ENCODE results near the gene FCN3. TPM values are rescaled to one million over a fixed set of nuclear protein-coding genes. Genes with fewer than 3 reads are reported as not detected.

FCN3 gene
- total RNA-seq (not detected in 2 replicates), polyA plus RNA-seq (not detected in 2 replicates), polyA minus RNA-seq (not detected in 2 replicates)
- total RNA-seq (2013), result not detected

DNA sequence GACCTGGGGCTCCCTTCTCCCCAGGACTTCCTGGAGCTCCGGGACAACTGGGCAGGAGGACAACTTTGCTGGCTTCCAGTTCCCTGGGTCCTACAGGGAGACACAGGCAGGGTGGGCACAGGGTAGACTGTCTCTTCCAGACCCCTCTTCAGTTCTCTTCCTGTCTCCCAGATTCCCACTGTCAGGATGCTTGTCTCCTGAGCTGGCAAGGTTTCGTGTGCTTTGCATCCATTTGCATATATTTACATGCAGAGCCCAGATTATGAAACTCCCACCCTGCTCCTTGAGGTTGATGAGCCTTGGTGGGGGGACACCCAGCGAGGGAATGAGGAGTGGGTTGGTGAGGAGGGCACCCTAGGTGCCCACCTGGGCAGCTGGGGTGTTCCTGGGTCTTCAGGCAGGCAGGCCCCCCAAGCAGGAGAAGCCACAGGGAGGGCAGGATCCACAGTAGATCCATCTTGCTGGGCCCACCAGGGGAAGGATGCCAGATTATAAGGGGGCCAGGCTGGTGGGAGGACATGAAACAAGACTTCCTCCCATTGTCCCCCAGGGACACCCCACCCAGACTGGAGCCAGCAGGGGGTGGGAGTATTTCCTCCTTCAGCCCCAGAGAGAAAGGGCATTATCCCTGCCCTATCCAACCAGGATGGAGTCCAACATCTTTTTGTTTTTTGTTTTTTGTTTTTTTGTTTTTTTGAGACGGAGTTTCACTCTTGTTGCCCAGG, at the start of gene FCN3:
FCN3 (minus strand) TSS at position 463 of the 725 bp plus-strand sequence; CDS start at position 457, 6 bp downstream.
- peaks cover 14 to 36% of the 10 kb centered on the region in 2 donors for H3K4me1 ChIP-seq (ENCODE audit: control insufficient read depth in 2 of 2, insufficient read depth in 2 of 2, low read length in 2 of 2)
- H3K79me2 ChIP-seq (ENCODE audit: control insufficient read depth, insufficient read depth, low read length), result no peaks in the 10 kb centered on the region
- H3K9me3 ChIP-seq (ENCODE audit: control extremely low read depth in 1 of 3, control insufficient read depth in 2 of 3, insufficient read depth in 1 of 3, low read length in 2 of 3), result no peaks in the 10 kb centered on the region
- POLR2A ChIA-PET, result no interaction called here
- H4K20me1 ChIP-seq (ENCODE audit: control insufficient read depth, insufficient read depth, low read length, poor library complexity, severe bottlenecking), result no peaks in the 10 kb centered on the region
- intact Hi-C loops (cut with micrococcal nuclease), result no loop called here
- H3K27ac ChIP-seq (ENCODE audit: low read length in 2 of 2), result no peak within 1 kb of the TSS
- no peak within 1 kb of the TSS for H2AFZ ChIP-seq (ENCODE audit: insufficient read depth, low read depth, low read length, poor library complexity, severe bottlenecking)
- WGBS (ENCODE audit: insufficient coverage), result 76% methylated on average over 2 of the region's 4 CpGs
- H3K9me3 Mint-ChIP-seq (ENCODE audit: insufficient read depth), result no peaks in the 10 kb centered on the region
- no peak within 1 kb of the TSS for H3K4me3 Mint-ChIP-seq
- no peak within 1 kb of the TSS for H3K9ac ChIP-seq (ENCODE audit: low read length)
- CTCF ChIA-PET, result interaction anchor here (1.0 to 1.4 kb wide), 4 partner anchors 12 to 263 kb away, joined by 3 to 7 read pairs (median 4); no protein-coding TSS in a partner anchor
- DNase-seq (no peak), ATAC-seq (ENCODE audit: low read depth) (no peak)
- peaks cover 26% of the 10 kb centered on the region for H3K4me1 Mint-ChIP-seq
- no peak within 1 kb of the TSS for H3K4me3 ChIP-seq (ENCODE audit: control extremely low read depth in 1 of 5, extremely low read depth in 1 of 5, insufficient read depth in 1 of 5, low read depth in 2 of 5, low read length in 4 of 5)
- H3K36me3 ChIP-seq (replicated peaks in 1 of 2; ENCODE audit: control extremely low read depth in 1 of 2, control insufficient read depth in 1 of 2, extremely low read depth in 1 of 2, insufficient read depth in 2 of 2, low read length in 1 of 2), result no peaks in the 10 kb centered on the region
- no peak within 1 kb of the TSS for H3K4me2 ChIP-seq (replicated peaks; ENCODE audit: low read depth, low read length, poor library complexity, severe bottlenecking)
- no peaks in the 10 kb centered on the region for H3K27me3 ChIP-seq (replicated peaks in 1 of 4; ENCODE audit: control extremely low read depth in 1 of 4, control insufficient read depth in 3 of 4, insufficient read depth in 4 of 4, low read length in 3 of 4)
- H3K27me3 Mint-ChIP-seq, result no peaks in the 10 kb centered on the region
- no peak for TF ChIP-seq EZH2 (IDR thresholded peaks at IDR 0.05; ENCODE audit: borderline replicate concordance, insufficient read depth, low read depth, low read length, poor library complexity, severe bottlenecking)
- TF ChIP-seq, protein P1, sequence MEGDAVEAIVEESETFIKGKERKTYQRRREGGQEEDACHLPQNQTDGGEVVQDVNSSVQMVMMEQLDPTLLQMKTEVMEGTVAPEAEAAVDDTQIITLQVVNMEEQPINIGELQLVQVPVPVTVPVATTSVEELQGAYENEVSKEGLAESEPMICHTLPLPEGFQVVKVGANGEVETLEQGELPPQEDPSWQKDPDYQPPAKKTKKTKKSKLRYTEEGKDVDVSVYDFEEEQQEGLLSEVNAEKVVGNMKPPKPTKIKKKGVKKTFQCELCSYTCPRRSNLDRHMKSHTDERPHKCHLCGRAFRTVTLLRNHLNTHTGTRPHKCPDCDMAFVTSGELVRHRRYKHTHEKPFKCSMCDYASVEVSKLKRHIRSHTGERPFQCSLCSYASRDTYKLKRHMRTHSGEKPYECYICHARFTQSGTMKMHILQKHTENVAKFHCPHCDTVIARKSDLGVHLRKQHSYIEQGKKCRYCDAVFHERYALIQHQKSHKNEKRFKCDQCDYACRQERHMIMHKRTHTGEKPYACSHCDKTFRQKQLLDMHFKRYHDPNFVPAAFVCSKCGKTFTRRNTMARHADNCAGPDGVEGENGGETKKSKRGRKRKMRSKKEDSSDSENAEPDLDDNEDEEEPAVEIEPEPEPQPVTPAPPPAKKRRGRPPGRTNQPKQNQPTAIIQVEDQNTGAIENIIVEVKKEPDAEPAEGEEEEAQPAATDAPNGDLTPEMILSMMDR (IDR thresholded peaks at IDR 0.05), result no peak
- peak within 1 kb of the TSS; percentile 26 for H3K27ac Mint-ChIP-seq

DNA sequence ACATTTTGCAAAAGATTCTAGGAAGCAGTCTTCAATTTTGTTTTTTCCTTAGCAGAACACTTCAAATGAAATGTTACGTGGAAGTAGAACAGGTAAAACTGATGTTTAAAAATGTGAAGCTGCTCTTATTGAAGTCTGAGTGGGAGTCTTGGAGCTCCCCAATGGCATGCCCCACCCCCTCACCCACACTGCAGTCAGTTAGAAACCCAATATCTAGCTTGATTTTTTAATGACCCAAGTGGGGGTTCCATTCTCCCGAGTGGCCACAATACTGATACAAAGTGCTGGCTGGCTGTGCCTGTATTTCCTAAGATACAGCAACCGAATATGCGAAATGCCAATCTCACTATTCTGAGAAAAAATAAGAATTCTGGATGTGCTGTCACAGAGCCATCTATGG, 49.1 kb upstream of the FCN3 start:
- H3K27ac ChIP-seq (ENCODE audit: low read length in 2 of 2), result peak overlapping the region in 1 of 2 donors; percentile 46

More for the DNA sequence above, 49.1 kb upstream of the FCN3 start:
- intact Hi-C loops (cut with micrococcal nuclease), result no loop called here
- no peaks in the 10 kb centered on the region for H3K27me3 ChIP-seq (replicated peaks in 1 of 4; ENCODE audit: control extremely low read depth in 1 of 4, control insufficient read depth in 3 of 4, insufficient read depth in 4 of 4, low read length in 3 of 4)
- no peak overlapping the region for H3K4me3 ChIP-seq (ENCODE audit: control extremely low read depth in 1 of 5, extremely low read depth in 1 of 5, insufficient read depth in 1 of 5, low read depth in 2 of 5, low read length in 4 of 5)
- no peak overlapping the region for H3K4me2 ChIP-seq (replicated peaks; ENCODE audit: low read depth, low read length, poor library complexity, severe bottlenecking)
- no peak for ATAC-seq (ENCODE audit: low read depth)
- peaks cover 42 to 56% of the 10 kb centered on the region in 2 donors for H3K4me1 ChIP-seq (ENCODE audit: control insufficient read depth in 2 of 2, insufficient read depth in 2 of 2, low read length in 2 of 2)
- Mint-ChIP-seq H3K4me3 (no peak overlapping the region), H3K9me3 (ENCODE audit: insufficient read depth) (no peaks in the 10 kb centered on the region), H3K27ac (no peak overlapping the region), H3K27me3 (no peaks in the 10 kb centered on the region), H3K4me1 (peaks cover 62% of the 10 kb centered on the region)
- POLR2A ChIA-PET, result interaction anchor here (0.7 kb wide), 2 partner anchors 63 to 413 kb away, joined by 3 to 5 read pairs; no protein-coding TSS in a partner anchor
- no peak overlapping the region for H2AFZ ChIP-seq (ENCODE audit: insufficient read depth, low read depth, low read length, poor library complexity, severe bottlenecking)
- no peaks in the 10 kb centered on the region for H3K9me3 ChIP-seq (ENCODE audit: control extremely low read depth in 1 of 3, control insufficient read depth in 2 of 3, insufficient read depth in 1 of 3, low read length in 2 of 3)
- H3K9ac ChIP-seq (ENCODE audit: low read length), result no peak overlapping the region
- H4K20me1 ChIP-seq (ENCODE audit: control insufficient read depth, insufficient read depth, low read length, poor library complexity, severe bottlenecking), result peaks cover 79% of the 10 kb centered on the region
- TF ChIP-seq, protein P1 (IDR thresholded peaks at IDR 0.05), result no peak
- no peak for TF ChIP-seq EZH2 (IDR thresholded peaks at IDR 0.05; ENCODE audit: borderline replicate concordance, insufficient read depth, low read depth, low read length, poor library complexity, severe bottlenecking)
- WGBS (ENCODE audit: insufficient coverage), result 100% methylated on average over 2 of the region's 4 CpGs
- H3K36me3 ChIP-seq (replicated peaks in 1 of 2; ENCODE audit: control extremely low read depth in 1 of 2, control insufficient read depth in 1 of 2, extremely low read depth in 1 of 2, insufficient read depth in 2 of 2, low read length in 1 of 2), result peaks cover 0 to 54% of the 10 kb centered on the region in 2 experiments
- CTCF ChIA-PET, result interaction anchor here (0.7 to 7.5 kb wide), 8 partner anchors 8 to 204 kb away, joined by 3 to 60 read pairs (median 4); no protein-coding TSS in a partner anchor
- H3K79me2 ChIP-seq (ENCODE audit: control insufficient read depth, insufficient read depth, low read length), result peaks cover 98% of the 10 kb centered on the region
- no peak for DNase-seq
